H9 (cell line): ENCODE measurements around the gene RNF180. TPM values are rescaled to one million over a fixed set of nuclear protein-coding genes. Genes with fewer than 3 reads are reported as not detected.

Experiments
- DNase-seq: peaks from one replicate; pipeline ENCODE4 v3.0.0-alpha.2; 2017
- H2AFZ ChIP-seq: one replicate; pipeline ENCODE4 v1.6.1; 2013; ENCODE audit warnings: mild to moderate bottlenecking, low read length, control low read depth, moderate library complexity
- H2AK5ac ChIP-seq: 2 replicates; pipeline ENCODE4 v1.6.1; 2013; ENCODE audit warnings: low read length, control low read depth, mixed read lengths; ENCODE audit not compliant: insufficient read length
- H2BK120ac ChIP-seq: one replicate; pipeline ENCODE4 v1.6.1; 2013; ENCODE audit warnings: low read depth, mild to moderate bottlenecking, low read length, control low read depth, inconsistent platforms; ENCODE audit not compliant: poor library complexity, severe bottlenecking
- H2BK12ac ChIP-seq: 2 replicates; pipeline ENCODE4 v1.6.1; 2013; ENCODE audit warnings: low read length, control low read depth, mixed read lengths, low read depth; ENCODE audit not compliant: insufficient read length
- H2BK15ac ChIP-seq: 2 replicates; pipeline ENCODE4 v1.6.1; 2013; ENCODE audit warnings: low read depth, low read length, control low read depth
- H2BK20ac ChIP-seq: one replicate; pipeline ENCODE4 v1.6.1; 2013; ENCODE audit warnings: low read depth, mild to moderate bottlenecking, low read length, control low read depth, inconsistent platforms; ENCODE audit not compliant: poor library complexity, severe bottlenecking
- H2BK5ac ChIP-seq: 2 replicates; pipeline ENCODE4 v1.6.1; 2013; ENCODE audit warnings: low read length, control low read depth, mixed read lengths; ENCODE audit not compliant: insufficient read length
- H3K14ac ChIP-seq: 2 replicates; pipeline ENCODE4 v1.6.1; 2013; ENCODE audit warnings: low read length, control low read depth; ENCODE audit not compliant: insufficient read depth
- H3K18ac ChIP-seq: 2 replicates; pipeline ENCODE4 v1.6.1; 2013; ENCODE audit warnings: low read depth, mild to moderate bottlenecking, mixed read lengths, low read length, control low read depth; ENCODE audit not compliant: insufficient read length
- H3K23ac ChIP-seq: 2 replicates; pipeline ENCODE4 v1.6.1; 2013; ENCODE audit warnings: low read length, control low read depth, mixed read lengths, low read depth; ENCODE audit not compliant: insufficient read length
- H3K23me2 ChIP-seq: 2 replicates; pipeline ENCODE4 v1.6.1; 2013; ENCODE audit warnings: low read depth, mild to moderate bottlenecking, mixed read lengths, low read length, control low read depth; ENCODE audit not compliant: insufficient read length, poor library complexity, severe bottlenecking
- H3K27ac ChIP-seq: 2 replicates; pipeline ENCODE4 v1.5.1; 2013; ENCODE audit warnings: low read length, control low read depth, mixed read lengths, low read depth; ENCODE audit not compliant: insufficient read length
- H3K27me3 ChIP-seq: 2 replicates; pipeline ENCODE4 v1.6.1; 2013; ENCODE audit warnings: low read length, control low read depth, inconsistent platforms; ENCODE audit not compliant: insufficient read depth
- H3K4ac ChIP-seq: 2 replicates; pipeline ENCODE4 v1.6.1; 2013; ENCODE audit warnings: low read depth, mild to moderate bottlenecking, control low read depth, inconsistent platforms, low read length, moderate library complexity
- H3K4me1 ChIP-seq: 2 replicates; pipeline ENCODE4 v1.6.1; 2013; ENCODE audit warnings: low read length, control low read depth, inconsistent platforms; ENCODE audit not compliant: insufficient read depth
- H3K4me2 ChIP-seq: 2 replicates; pipeline ENCODE4 v1.6.1; 2013; ENCODE audit warnings: low read length, control low read depth, mixed read lengths; ENCODE audit not compliant: insufficient read length, insufficient read depth
- H3K56ac ChIP-seq: 2 replicates; pipeline ENCODE4 v1.6.1; 2013; ENCODE audit warnings: low read depth, mild to moderate bottlenecking, mixed read lengths, low read length, control low read depth; ENCODE audit not compliant: insufficient read length
- H3K79me1 ChIP-seq: 2 replicates; pipeline ENCODE4 v1.6.1; 2013; ENCODE audit warnings: low read depth, mild to moderate bottlenecking, moderate library complexity, low read length, control low read depth, inconsistent platforms; ENCODE audit not compliant: insufficient read depth, poor library complexity, severe bottlenecking
- H3K79me2 ChIP-seq: 2 replicates; pipeline ENCODE4 v1.6.1; 2013; ENCODE audit warnings: low read length, control low read depth, inconsistent platforms; ENCODE audit not compliant: insufficient read depth
- H3K9ac ChIP-seq: 2 replicates; pipeline ENCODE4 v1.6.1; 2013; ENCODE audit warnings: low read length, control low read depth, mixed read lengths; ENCODE audit not compliant: insufficient read length; ENCODE audit errors: extremely low read depth
- H3K9me3 ChIP-seq: one replicate; pipeline ENCODE4 v1.6.1; 2013; ENCODE audit warnings: low read depth, low read length, inconsistent platforms; ENCODE audit not compliant: control insufficient read depth
- H3T11ph ChIP-seq: one replicate; pipeline ENCODE4 v1.6.1; 2013; ENCODE audit warnings: mild to moderate bottlenecking, low read length, control low read depth, inconsistent platforms
- H4K20me1 ChIP-seq: one replicate; pipeline ENCODE4 v1.6.1; 2013; ENCODE audit not compliant: control insufficient read depth, insufficient read length, insufficient read depth
- H4K5ac ChIP-seq: 2 replicates; pipeline ENCODE4 v1.6.1; 2013; ENCODE audit warnings: low read depth, mild to moderate bottlenecking, mixed read lengths, low read length, control low read depth; ENCODE audit not compliant: insufficient read length
- H4K8ac ChIP-seq: replicated peaks from 2 replicates; pipeline ENCODE4 v1.6.1; 2013; ENCODE audit warnings: low read length, control low read depth, mixed read lengths, low read depth; ENCODE audit not compliant: insufficient read length
- H4K91ac ChIP-seq: 2 replicates; pipeline ENCODE4 v1.6.1; 2013; ENCODE audit warnings: low read depth, mild to moderate bottlenecking, moderate library complexity, mixed read lengths, low read length, control low read depth; ENCODE audit not compliant: insufficient read length
- H3K27ac Mint-ChIP-seq, 3 experiments: 2 replicates in 2 of 3; 3 replicates in 1 of 3; pipeline ENCODE4 v1.8.0; 2020 to 2021; ENCODE audit warnings: mixed read lengths in 3 of 3, mild to moderate bottlenecking in 1 of 3, moderate library complexity in 1 of 3
- H3K27me3 Mint-ChIP-seq: 2 replicates; pipeline ENCODE4 v1.8.0; 2021; ENCODE audit warnings: low read depth, mild to moderate bottlenecking, moderate library complexity, mixed read lengths
- H3K36me3 Mint-ChIP-seq, 3 experiments: 2 replicates in 2 of 3; 3 replicates in 1 of 3; pipeline ENCODE4 v1.8.0; 2020 to 2021; ENCODE audit warnings: low read depth in 3 of 3, mixed read lengths in 3 of 3; ENCODE audit not compliant: insufficient read depth in 1 of 3
- H3K4me1 Mint-ChIP-seq, 2 experiments: 2 replicates each; pipeline ENCODE4 v1.8.0; 2020; ENCODE audit warnings: mixed read lengths in 2 of 2
- H3K4me3 Mint-ChIP-seq, 2 experiments: 2 replicates in 1 of 2; 3 replicates in 1 of 2; pipeline ENCODE4 v1.8.0; 2020 to 2021; ENCODE audit warnings: mild to moderate bottlenecking in 2 of 2, mixed read lengths in 2 of 2, moderate library complexity in 1 of 2
- H3K9me3 Mint-ChIP-seq, 2 experiments: 2 replicates in 1 of 2; 3 replicates in 1 of 2; pipeline ENCODE4 v1.8.0; 2020; ENCODE audit warnings: mild to moderate bottlenecking in 2 of 2, mixed read lengths in 2 of 2, moderate library complexity in 1 of 2
- WGBS: extraction: QIAGEN DNeasy Blood & Tissue Kit; methylation state at CpG from one replicate; pipeline ENCODE4 v1.1.7; 2013; ENCODE audit warnings: missing lambda C conversion rate, low lambda C conversion rate, mixed read lengths; ENCODE audit not compliant: insufficient read length; ENCODE audit errors: extremely low coverage; 5-methylcytosine and 5-hydroxymethylcytosine counted together
- total RNA-seq: library from RNA; stranded (reverse); gene quantifications from 2 replicates; pipeline ENCODE4 v1.2.1, GENCODE V29; 2021
- TF ChIP-seq, protein P1 (sequence below): fragments of 200-600 bp; sonication (generic); conservative IDR thresholded peaks from 3 replicates; pipeline ENCODE4 v1.8.0; 2021; ENCODE audit warnings: antibody characterized with exemption, mild to moderate bottlenecking

The RNF180 gene
- total RNA-seq, 1 experiment from 2014 or later = 2.5 TPM

GRCh38 chr5:64273276-64273675, 107.6 kb downstream of the RNF180 start:
- Histone ChIP-seq H3K56ac (no peak overlapping the region), H3K79me1 (no peaks in the 10 kb centered on the region), H2BK20ac (no peak overlapping the region), H3K14ac (no peak overlapping the region), H3K23ac (no peak overlapping the region), H4K5ac (no peak overlapping the region), H2BK15ac (no peak overlapping the region), H2BK12ac (no peak overlapping the region), H3K9me3 (no peaks in the 10 kb centered on the region), H3K27ac (no peak overlapping the region), H2BK120ac (no peak overlapping the region), H4K91ac (no peak overlapping the region), H2AK5ac (no peak overlapping the region), H3K9ac (no peak overlapping the region), H3K4ac (no peak overlapping the region), H4K20me1 (no peaks in the 10 kb centered on the region), H3K23me2 (no peaks in the 10 kb centered on the region), H3K79me2 (no peaks in the 10 kb centered on the region), H4K8ac (no peak overlapping the region), H2AFZ (no peak overlapping the region), H3T11ph (no peak overlapping the region), H3K4me2 (no peak overlapping the region), H2BK5ac (no peak overlapping the region), H3K27me3 (no peaks in the 10 kb centered on the region), H3K4me1 (no peaks in the 10 kb centered on the region), H3K18ac (no peak overlapping the region)
- no peak overlapping the region; a peak in 1 of 7 replicates for H3K27ac Mint-ChIP-seq
- H3K4me1 Mint-ChIP-seq = peaks cover 0 to 6% of the 10 kb centered on the region in 2 experiments; a peak in 2 of 4 replicates
- no peak overlapping the region for H3K4me3 Mint-ChIP-seq
- no peaks in the 10 kb centered on the region for H3K36me3 Mint-ChIP-seq
- TF ChIP-seq, protein P1, sequence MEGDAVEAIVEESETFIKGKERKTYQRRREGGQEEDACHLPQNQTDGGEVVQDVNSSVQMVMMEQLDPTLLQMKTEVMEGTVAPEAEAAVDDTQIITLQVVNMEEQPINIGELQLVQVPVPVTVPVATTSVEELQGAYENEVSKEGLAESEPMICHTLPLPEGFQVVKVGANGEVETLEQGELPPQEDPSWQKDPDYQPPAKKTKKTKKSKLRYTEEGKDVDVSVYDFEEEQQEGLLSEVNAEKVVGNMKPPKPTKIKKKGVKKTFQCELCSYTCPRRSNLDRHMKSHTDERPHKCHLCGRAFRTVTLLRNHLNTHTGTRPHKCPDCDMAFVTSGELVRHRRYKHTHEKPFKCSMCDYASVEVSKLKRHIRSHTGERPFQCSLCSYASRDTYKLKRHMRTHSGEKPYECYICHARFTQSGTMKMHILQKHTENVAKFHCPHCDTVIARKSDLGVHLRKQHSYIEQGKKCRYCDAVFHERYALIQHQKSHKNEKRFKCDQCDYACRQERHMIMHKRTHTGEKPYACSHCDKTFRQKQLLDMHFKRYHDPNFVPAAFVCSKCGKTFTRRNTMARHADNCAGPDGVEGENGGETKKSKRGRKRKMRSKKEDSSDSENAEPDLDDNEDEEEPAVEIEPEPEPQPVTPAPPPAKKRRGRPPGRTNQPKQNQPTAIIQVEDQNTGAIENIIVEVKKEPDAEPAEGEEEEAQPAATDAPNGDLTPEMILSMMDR = no peak
- no peaks in the 10 kb centered on the region for H3K9me3 Mint-ChIP-seq
- H3K27me3 Mint-ChIP-seq = no peaks in the 10 kb centered on the region
- DNase-seq = no peak
- WGBS = no CpG with 5 or more reads among the region's 1 CpG
